Uterus (tissue), 4 donors: ENCODE results near the gene TMEM175. TPM values are rescaled to one million over a fixed set of nuclear protein-coding genes. Genes with fewer than 3 reads are reported as not detected.

Experiments used
- DNase-seq, 2 donors: peaks; one replicate each; pipeline ENCODE4 v3.0.0-alpha.2; 2019 to 2020
- H3K27ac ChIP-seq, 2 donors: fragments of 200-600 bp; sonication (generic); 1 replicate in 1 of 2; 2 replicates in 1 of 2; pipeline ENCODE4 v1.5.1; 2016 to 2018
- H3K27me3 ChIP-seq, 2 donors: fragments of 200-600 bp; sonication (generic); one replicate each; pipeline ENCODE4 v1.5.1; 2018 to 2019; ENCODE audit warnings: control low read depth in 1 of 2
- H3K36me3 ChIP-seq, 2 donors: fragments of 200-600 bp; sonication (generic); one replicate each; pipeline ENCODE4 v1.5.1; 2019; ENCODE audit warnings: control low read depth in 1 of 2
- H3K4me1 ChIP-seq, 2 donors: fragments of 200-600 bp; sonication (generic); one replicate each; pipeline ENCODE4 v1.5.1; 2018 to 2019; ENCODE audit warnings: control low read depth in 1 of 2
- H3K4me3 ChIP-seq, 2 donors: fragments of 200-600 bp; sonication (generic); 1 replicate in 1 of 2; 2 replicates in 1 of 2; pipeline ENCODE4 v1.5.1; 2018 to 2019; ENCODE audit warnings: mild to moderate bottlenecking in 1 of 2
- H3K9me3 ChIP-seq, 2 donors: fragments of 200-600 bp; sonication (generic); one replicate each; pipeline ENCODE4 v1.5.1; 2019; ENCODE audit warnings: control low read depth in 1 of 2
- CTCF ChIP-seq, 4 experiments: fragments of 200-600 bp in 2 of 4; fragments of 450-650 bp in 2 of 4; sonication (generic) in 2 of 4; IDR thresholded peaks; one replicate each; pipeline ENCODE4 v1.5.1; 2016 to 2019; ENCODE audit warnings: antibody characterized with exemption in 4 of 4, mild to moderate bottlenecking in 2 of 4, moderate library complexity in 1 of 4
- POLR2A ChIP-seq, 2 donors: fragments of 450-650 bp; IDR thresholded peaks; one replicate each; pipeline ENCODE4 v1.6.1; 2016; ENCODE audit warnings: antibody characterized with exemption in 2 of 2, mild to moderate bottlenecking in 1 of 2, moderate library complexity in 1 of 2
- intact Hi-C: fragments of 100-400 bp; cut with DNase I; formaldehyde crosslinking; loops from one replicate; pipeline ENCODE4 v1.15.1; 2023; ENCODE audit warnings: low total_unique reads
- total RNA-seq, 4 donors: library from RNA; depleted of rRNA in 3 of 4; stranded (reverse); fragments of >200 nt in 3 of 4; gene quantifications; one replicate each; pipeline versions ENCODE4 v1.1.0 to v1.2.4, GENCODE V29; 2014 to 2023
- donor health status: DM: yes; HTN: yes; CAD: no.

TMEM175 gene
- total RNA-seq, 4 donors from 2014 or later, result 9.9 to 39.7 (median 26.3) TPM

GRCh38 chr4:963276-964225 lies 31.3 kb downstream of the TMEM175 start:
- no peaks in the 10 kb centered on the region for H3K36me3 ChIP-seq
- DNase-seq, result no peak
- H3K27ac ChIP-seq, result no peak overlapping the region
- H3K4me3 ChIP-seq, result no peak overlapping the region
- H3K9me3 ChIP-seq, result no peaks in the 10 kb centered on the region
- intact Hi-C loops, result no loop called here
- H3K4me1 ChIP-seq, result no peaks in the 10 kb centered on the region
- no peaks in the 10 kb centered on the region for H3K27me3 ChIP-seq
- TF ChIP-seq CTCF (IDR thresholded peaks at IDR 0.05) (no peak), POLR2A (IDR thresholded peaks at IDR 0.05) (no peak)

- Histone ChIP-seq H3K27me3 (no peaks in the 10 kb centered on the region), H3K27ac (no peak overlapping the region), H3K9me3 (no peaks in the 10 kb centered on the region), H3K4me1 (no peaks in the 10 kb centered on the region), H3K4me3 (no peak overlapping the region), H3K36me3 (no peaks in the 10 kb centered on the region)
- TF ChIP-seq POLR2A (IDR thresholded peaks at IDR 0.05), result no peak
- TF ChIP-seq CTCF (IDR thresholded peaks at IDR 0.05), result no peak
- no peak for DNase-seq
- intact Hi-C loops, result no loop called here
These were observed 32.2 kb downstream of the TMEM175 start for GRCh38 chr4:964346-965025.

- Histone ChIP-seq H3K27ac (no peak overlapping the region), H3K4me1 (no peaks in the 10 kb centered on the region), H3K27me3 (no peaks in the 10 kb centered on the region), H3K36me3 (no peaks in the 10 kb centered on the region), H3K4me3 (no peak overlapping the region), H3K9me3 (no peaks in the 10 kb centered on the region)
- no peak for DNase-seq
- intact Hi-C loops, result no loop called here
- TF ChIP-seq POLR2A (IDR thresholded peaks at IDR 0.05) (no peak), CTCF (IDR thresholded peaks at IDR 0.05) (no peak)
These were observed 32.9 kb downstream of the TMEM175 start for GRCh38 chr4:965048-965765.

GRCh38 chr4:965766-966134 lies 33.5 kb downstream of the TMEM175 start:
- Histone ChIP-seq H3K27ac (no peak overlapping the region), H3K4me1 (no peaks in the 10 kb centered on the region), H3K27me3 (no peaks in the 10 kb centered on the region), H3K36me3 (no peaks in the 10 kb centered on the region), H3K9me3 (no peaks in the 10 kb centered on the region), H3K4me3 (no peak overlapping the region)
- DNase-seq, result no peak
- TF ChIP-seq POLR2A (IDR thresholded peaks at IDR 0.05), result no peak
- TF ChIP-seq CTCF (IDR thresholded peaks at IDR 0.05), result no peak
- intact Hi-C loops, result no loop called here
